HUDEP-2 (cell line): Measurements from ENCODE around the gene RABEP2.
A peak's percentile ranks its signal among the peaks of the same experiment; 100 is the strongest.

Source experiments
- DNase-seq, 76 experiments: peaks; one replicate each; lab custom pipeline; 2025; ENCODE audit not compliant: unreplicated experiment in 76 of 76; lab: John Stamatoyannopoulos, UW

RABEP2 gene

GRCh38 chr16:28863929-28864793 is 60.9 kb downstream of the RABEP2 start:
- peak in 3 of 76 experiments; percentile 4 to 9 (median 6) for DNase-seq

- DNase-seq = no peak
Measured at GRCh38 chr16:28859326-28859725, 65.7 kb downstream of the RABEP2 start.

- DNase-seq = no peak
Measured at GRCh38 chr16:28858421-28858820, 66.6 kb downstream of the RABEP2 start.
